Renal cortex interstitium (tissue), 11 donors: Measurements from ENCODE around the gene ITGAV. TPM values are rescaled to one million over a fixed set of nuclear protein-coding genes. Genes with fewer than 3 reads are reported as not detected.
A peak's percentile ranks its signal among the peaks of the same experiment; 100 is the strongest.

Source experiments
- DNase-seq, 11 donors: peaks; one replicate each; pipeline ENCODE4 v3.0.0-alpha.2; 2013; ENCODE audit warnings: low read depth in 9 of 11, low spot score in 4 of 11; ENCODE audit errors: extremely low read depth in 1 of 11
- polyA plus RNA-seq, 3 donors: library from polyadenylated mRNA; unstranded; fragments of 120-200 nt; gene quantifications; one replicate each; pipeline ENCODE4 v1.2.1, GENCODE V29; 2013; ENCODE audit not compliant: insufficient read length in 3 of 3

Gene ITGAV
- polyA plus RNA-seq, 3 donors, result 63.7 to 75.5 (median 72.8) TPM

GRCh38 chr2:186636800-186637496 is 47.1 kb downstream of the ITGAV start:
- no peak for DNase-seq

- no peak for DNase-seq
Observed at GRCh38 chr2:186637497-186637800, 47.6 kb downstream of the ITGAV start.

GRCh38 chr2:186639939-186640338 is 50.1 kb downstream of the ITGAV start:
- DNase-seq, result no peak

DNA sequence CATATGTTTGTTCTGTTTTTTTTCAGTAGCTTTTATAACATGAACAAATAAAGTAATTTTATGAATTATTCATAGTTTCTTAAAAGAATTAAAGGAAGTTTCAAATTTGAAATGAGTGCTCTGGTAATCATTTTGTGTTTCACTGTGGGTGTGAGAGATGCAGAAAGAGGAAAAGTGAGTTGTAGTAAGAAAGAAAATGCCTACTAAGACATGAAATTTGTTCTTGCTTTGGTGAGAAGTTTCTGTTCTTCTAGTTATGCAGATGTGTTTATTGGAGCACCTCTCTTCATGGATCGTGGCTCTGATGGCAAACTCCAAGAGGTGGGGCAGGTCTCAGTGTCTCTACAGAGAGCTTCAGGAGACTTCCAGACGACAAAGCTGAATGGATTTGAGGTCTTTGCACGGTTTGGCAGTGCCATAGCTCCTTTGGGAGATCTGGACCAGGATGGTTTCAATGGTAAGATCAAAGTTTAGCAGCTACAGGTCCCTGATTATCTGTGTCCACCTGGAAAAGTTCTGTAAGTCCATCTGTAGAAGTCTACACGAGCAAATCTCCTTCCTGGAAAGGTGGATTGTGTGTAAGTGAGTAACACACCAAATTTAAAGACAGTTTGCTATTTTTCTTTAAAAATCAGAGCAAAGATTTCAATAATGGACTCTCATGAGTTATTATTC is 51.4 kb downstream of the ITGAV start:
- DNase-seq, result no peak

DNA sequence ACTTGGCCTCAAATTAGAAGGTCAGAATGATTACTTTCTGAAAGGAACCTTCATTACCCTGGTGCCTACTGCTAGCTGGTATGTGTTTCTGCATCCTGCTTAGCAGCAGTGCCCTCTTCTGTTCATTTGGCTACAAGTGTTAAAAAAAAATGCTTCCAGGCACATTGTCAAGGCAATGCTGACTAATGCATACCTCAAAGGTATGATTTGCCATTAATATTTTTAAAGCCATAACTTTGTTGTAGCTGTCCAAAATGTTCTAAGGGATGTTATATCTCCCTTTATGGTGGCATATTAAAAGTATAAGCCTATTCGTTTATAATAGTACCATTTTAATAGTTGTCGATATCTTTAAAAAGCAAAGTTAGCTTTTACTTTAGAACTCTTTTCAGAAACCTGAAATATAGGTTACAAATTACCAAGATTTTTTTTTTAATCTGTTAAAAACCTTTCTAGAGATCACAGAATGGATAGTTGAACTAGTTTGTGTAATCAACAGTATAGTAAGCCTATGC is 52.0 kb downstream of the ITGAV start:
- peak; percentile 21 to 53 (median 31) for DNase-seq

- no peak for DNase-seq
Observed at GRCh38 chr2:186644791-186645190, 54.9 kb downstream of the ITGAV start.

- DNase-seq, result no peak
Observed at GRCh38 chr2:186645999-186646398, 56.1 kb downstream of the ITGAV start.

- no peak for DNase-seq
Observed at GRCh38 chr2:186648130-186648529, 58.3 kb downstream of the ITGAV start.

GRCh38 chr2:186653511-186653910 is 63.7 kb downstream of the ITGAV start:
- no peak for DNase-seq

DNA sequence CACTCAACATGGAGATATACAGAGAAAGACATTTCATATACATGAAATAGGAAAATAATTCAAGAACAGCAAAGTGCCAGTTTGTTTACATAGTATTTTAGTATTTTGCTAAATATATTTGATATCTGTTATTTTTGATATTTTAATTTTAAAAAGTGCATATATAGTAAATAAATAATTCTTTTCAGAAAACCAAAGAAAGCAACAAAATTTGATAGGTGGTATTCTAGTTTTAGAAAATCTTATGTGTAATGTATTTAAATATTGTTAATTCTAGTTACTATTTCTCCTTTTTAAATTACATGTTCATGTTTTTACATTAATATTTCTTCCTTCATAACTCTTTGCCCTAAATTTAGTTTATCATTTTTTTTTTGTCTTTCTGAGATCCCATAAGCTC is 69.5 kb downstream of the ITGAV start:
- DNase-seq, result no peak

DNA sequence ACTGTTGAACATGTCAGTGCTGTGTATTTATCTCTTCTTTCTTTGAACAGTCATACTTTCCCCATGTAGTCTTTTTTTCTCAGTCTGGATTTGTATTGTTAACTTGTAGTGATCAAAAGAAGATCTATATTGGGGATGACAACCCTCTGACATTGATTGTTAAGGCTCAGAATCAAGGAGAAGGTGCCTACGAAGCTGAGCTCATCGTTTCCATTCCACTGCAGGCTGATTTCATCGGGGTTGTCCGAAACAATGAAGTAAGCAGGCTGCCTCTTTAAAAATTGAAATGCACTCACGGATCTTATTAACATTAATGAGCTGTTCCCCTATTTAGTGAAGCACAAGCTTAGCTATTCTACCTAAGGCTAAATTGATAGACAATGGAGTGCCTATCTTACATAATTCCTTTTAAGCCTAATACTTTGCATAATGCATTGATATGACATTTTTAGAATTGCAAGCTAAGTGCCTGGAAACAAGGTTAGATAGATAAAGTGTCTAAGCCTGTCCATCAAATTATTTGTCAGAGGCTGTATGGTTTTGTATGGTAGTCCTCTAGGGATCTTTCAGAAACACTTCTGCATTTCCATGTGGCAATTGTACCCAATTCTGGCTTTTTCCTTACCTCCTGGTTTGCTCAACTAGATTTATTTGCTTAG is 74.7 kb downstream of the ITGAV start:
- DNase-seq, result no peak

- no peak for DNase-seq
Observed at GRCh38 chr2:186669146-186669545, 79.3 kb downstream of the ITGAV start.

GRCh38 chr2:186670831-186671230 is 81.0 kb downstream of the ITGAV start:
- DNase-seq, result no peak

DNA sequence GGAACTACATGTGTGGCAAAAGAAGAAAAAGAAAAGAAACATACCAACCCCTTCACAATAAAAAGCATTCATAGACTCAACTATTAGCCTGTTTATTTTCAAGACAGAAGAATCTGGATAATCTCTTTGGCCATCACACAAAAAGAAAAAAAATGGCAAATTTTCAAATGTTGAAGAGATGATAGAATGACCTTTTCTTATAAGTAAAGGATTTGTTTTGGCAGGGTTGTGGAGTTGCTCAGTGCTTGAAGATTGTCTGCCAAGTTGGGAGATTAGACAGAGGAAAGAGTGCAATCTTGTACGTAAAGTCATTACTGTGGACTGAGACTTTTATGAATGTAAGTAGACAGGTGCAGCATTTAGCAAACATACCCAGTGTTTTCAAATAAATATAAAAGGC is 85.5 kb downstream of the ITGAV start:
- no peak for DNase-seq

DNA sequence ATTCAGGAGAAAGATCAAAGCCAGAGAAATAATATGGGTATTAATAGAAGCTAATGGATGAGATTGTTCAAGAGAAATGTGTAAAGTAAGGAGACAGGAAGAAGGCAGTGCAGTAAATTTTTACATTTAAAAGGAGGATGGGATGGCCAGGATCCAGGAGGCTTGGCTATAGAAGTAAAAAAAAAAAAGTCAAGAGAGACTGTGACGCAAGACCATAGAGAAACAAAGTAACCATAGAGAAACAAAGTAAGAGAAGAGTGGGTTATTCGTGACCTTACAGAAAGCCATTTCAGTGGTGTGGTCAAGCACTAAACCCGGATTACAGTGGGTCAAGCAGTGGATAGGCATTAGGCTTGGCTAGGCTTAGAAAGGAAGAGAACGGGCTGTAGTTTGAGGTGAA is 93.5 kb downstream of the ITGAV start:
- no peak for DNase-seq

GRCh38 chr2:186687807-186688211 is 98.0 kb downstream of the ITGAV start:
- no peak for DNase-seq

DNA sequence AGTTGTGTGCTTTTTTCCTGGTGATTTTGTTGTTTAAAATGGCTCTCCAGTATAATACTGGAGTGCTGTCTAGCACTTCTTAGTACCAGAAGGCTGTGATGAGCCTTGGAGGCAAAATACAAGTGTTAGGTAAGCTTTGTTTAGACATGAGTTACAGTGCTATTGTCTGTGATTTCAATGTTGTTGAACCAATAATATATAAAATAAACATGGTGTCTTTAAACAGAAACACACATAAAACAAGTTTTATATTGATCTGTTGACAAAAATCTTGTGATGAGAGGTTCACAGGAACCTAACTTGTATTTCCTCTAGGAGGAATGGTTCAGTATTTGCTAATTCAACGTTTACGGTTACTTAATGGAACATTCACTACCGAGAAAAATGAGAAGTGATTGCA is 99.0 kb downstream of the ITGAV start:
- no peak for DNase-seq

DNA sequence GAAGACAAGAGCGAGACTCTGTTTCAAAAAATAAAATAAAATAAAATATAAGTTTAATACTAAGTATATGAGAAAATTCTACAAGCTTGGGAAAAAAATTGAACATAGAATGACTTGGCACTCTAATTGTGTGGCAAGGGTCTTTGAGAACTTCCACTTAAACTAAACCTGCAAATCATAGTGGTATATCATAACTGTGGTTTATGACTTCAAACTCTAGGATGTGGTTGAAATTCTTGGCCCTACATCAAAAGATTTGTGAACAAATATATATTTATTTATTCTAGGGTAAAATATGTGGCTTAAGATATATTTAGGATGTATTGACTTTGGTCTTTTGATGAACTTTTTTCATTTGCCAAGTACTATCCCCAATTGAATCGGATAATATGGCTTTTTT is 100.9 kb downstream of the ITGAV start:
- no peak for DNase-seq

GRCh38 chr2:186691231-186691630 is 101.4 kb downstream of the ITGAV start:
- DNase-seq, result no peak

- DNase-seq, result no peak
Observed at GRCh38 chr2:186691900-186692299, 102.0 kb downstream of the ITGAV start.
